HEK293T (cell line): ENCODE measurements around the gene GABRP.

ENCODE experiments used
- CTCF ChIA-PET: fragments of 350-600 bp; formaldehyde crosslinking; extraction: SDS; loops from one replicate; lab custom pipeline; 2021; ENCODE audit warnings: antibody characterized with exemption, inconsistent platforms; lab: Yijun Ruan, JAX
- POLR2A ChIA-PET: fragments of 350-600 bp; formaldehyde crosslinking; extraction: SDS; loops from one replicate; lab custom pipeline; 2020; ENCODE audit warnings: antibody characterized with exemption, inconsistent platforms; lab: Yijun Ruan, JAX
- DNase-seq: peaks from one replicate; pipeline ENCODE4 v3.0.0; 2012; ENCODE audit warnings: mixed read lengths; ENCODE audit errors: extremely low spot score
- ARNT ChIP-seq: fragments of 450-650 bp; IDR thresholded peaks from 2 replicates; pipeline ENCODE4 v1.6.1; 2017; ENCODE audit warnings: mild to moderate bottlenecking
- BHLHE40 ChIP-seq: fragments of 450-650 bp; IDR thresholded peaks from 2 replicates; pipeline ENCODE4 v1.6.1; 2016; ENCODE audit warnings: mild to moderate bottlenecking, moderate library complexity, borderline replicate concordance
- CTBP1 ChIP-seq: fragments of 450-650 bp; IDR thresholded peaks from 2 replicates; pipeline ENCODE4 v1.6.1; 2016; ENCODE audit warnings: borderline replicate concordance
- ELF4 ChIP-seq: fragments of 450-650 bp; IDR thresholded peaks from 2 replicates; pipeline ENCODE4 v1.6.1; 2017; ENCODE audit warnings: antibody characterized with exemption
- FOXA1 ChIP-seq: fragments of 450-650 bp; IDR thresholded peaks from 2 replicates; pipeline ENCODE4 v1.6.1; 2016; ENCODE audit warnings: mild to moderate bottlenecking
- FOXK2 ChIP-seq: fragments of 450-650 bp; IDR thresholded peaks from 2 replicates; pipeline ENCODE4 v1.6.1; 2016; ENCODE audit warnings: mild to moderate bottlenecking
- FOXM1 ChIP-seq: fragments of 450-650 bp; IDR thresholded peaks from 2 replicates; pipeline ENCODE4 v1.6.1; 2017; ENCODE audit warnings: mild to moderate bottlenecking, borderline replicate concordance
- HDGF ChIP-seq: fragments of 450-650 bp; IDR thresholded peaks from 2 replicates; pipeline ENCODE4 v1.6.1; 2017; ENCODE audit warnings: antibody characterized with exemption, borderline replicate concordance
- L3MBTL2 ChIP-seq: fragments of 450-650 bp; conservative IDR thresholded peaks from 2 replicates; pipeline ENCODE4 v1.6.1; 2016; ENCODE audit warnings: mild to moderate bottlenecking
- LEF1 ChIP-seq: fragments of 450-650 bp; IDR thresholded peaks from 2 replicates; pipeline ENCODE4 v1.6.1; 2017; ENCODE audit warnings: mild to moderate bottlenecking, borderline replicate concordance
- NFRKB ChIP-seq: fragments of 450-650 bp; IDR thresholded peaks from 2 replicates; pipeline ENCODE4 v1.6.1; 2016; ENCODE audit warnings: mild to moderate bottlenecking, moderate library complexity
- PKNOX1 ChIP-seq: fragments of 450-650 bp; IDR thresholded peaks from 2 replicates; pipeline ENCODE4 v1.6.1; 2016
- SP1 ChIP-seq: fragments of 450-650 bp; IDR thresholded peaks from 2 replicates; pipeline ENCODE4 v1.6.1; 2017
- SUZ12 ChIP-seq: fragments of 450-650 bp; IDR thresholded peaks from 2 replicates; pipeline ENCODE4 v1.6.1; 2016; ENCODE audit warnings: mild to moderate bottlenecking
- TARDBP ChIP-seq: fragments of 450-650 bp; IDR thresholded peaks from 2 replicates; pipeline ENCODE4 v1.6.1; 2016
- ZNF384 ChIP-seq: fragments of 450-650 bp; IDR thresholded peaks from 2 replicates; pipeline ENCODE4 v1.6.1; 2016

GABRP gene

GRCh38 chr5:170860818-170861666 is 77.5 kb downstream of the GABRP start:
- no peak for TF ChIP-seq SUZ12
- TF ChIP-seq HDGF: no peak
- no peak for TF ChIP-seq CTBP1
- TF ChIP-seq ZNF384: peak; percentile 42; the same call in 1 of the 2 replicates
- no peak for TF ChIP-seq FOXA1
- no peak for TF ChIP-seq L3MBTL2
- ChIA-PET CTCF (no interaction called here), POLR2A (no interaction called here)
- DNase-seq: no peak

- CTCF ChIA-PET: no interaction called here
- TF ChIP-seq FOXM1 (0 out of 2 replicates have a peak, but pooled peaks have one; percentile 1), NFRKB (no peak), TARDBP (no peak), CTBP1 (no peak), BHLHE40 (no peak), FOXK2 (no peak)
- peak; percentile 96 for DNase-seq
- POLR2A ChIA-PET: no interaction called here
Observed at GRCh38 chr5:170861667-170861916, 78.1 kb downstream of the GABRP start.

- CTCF ChIA-PET: interaction anchor here (0.6 kb wide), 1 partner anchor 1403 kb away, joined by 5 read pairs; no protein-coding TSS in a partner anchor
- peak; percentile 72 for DNase-seq
Observed at GRCh38 chr5:170861917-170862766, 78.6 kb downstream of the GABRP start, which contains the start of gene RANBP17. RANBP17 (plus strand) TSS chr5:170862018.

GRCh38 chr5:170863646-170864045 is 80.1 kb downstream of the GABRP start:
- ChIA-PET CTCF (no interaction called here), POLR2A (no interaction called here)
- no peak for TF ChIP-seq ELF4
- TF ChIP-seq CTBP1: no peak
- TF ChIP-seq ZNF384: no peak
- no peak for TF ChIP-seq NFRKB
- TF ChIP-seq FOXK2: no peak
- no peak for TF ChIP-seq FOXA1
- TF ChIP-seq PKNOX1: no peak
- no peak for TF ChIP-seq ARNT
- TF ChIP-seq TARDBP: no peak
- TF ChIP-seq BHLHE40: no peak
- TF ChIP-seq LEF1: no peak
- TF ChIP-seq L3MBTL2: no peak
- no peak for TF ChIP-seq FOXM1
- TF ChIP-seq SP1: no peak
- TF ChIP-seq SUZ12: no peak
- TF ChIP-seq HDGF: no peak
- DNase-seq: no peak

More at GRCh38 chr5:170861917-170862766, 78.6 kb downstream of the GABRP start, which contains the start of gene RANBP17:
- TF ChIP-seq SP1: no peak
- TF ChIP-seq FOXM1: no peak
- TF ChIP-seq L3MBTL2: peak; percentile 94
- no peak for TF ChIP-seq CTBP1
- TF ChIP-seq ZNF384: no peak
- POLR2A ChIA-PET: no interaction called here
